ENCODE measurements around the gene GCK. TPM values are rescaled to one million over a fixed set of nuclear protein-coding genes. Genes with fewer than 3 reads are reported as not detected.

Gene GCK
- total and polyA plus RNA-seq, 4 donors: 0.09 to 12.7 (median 0.44) TPM

DNA sequence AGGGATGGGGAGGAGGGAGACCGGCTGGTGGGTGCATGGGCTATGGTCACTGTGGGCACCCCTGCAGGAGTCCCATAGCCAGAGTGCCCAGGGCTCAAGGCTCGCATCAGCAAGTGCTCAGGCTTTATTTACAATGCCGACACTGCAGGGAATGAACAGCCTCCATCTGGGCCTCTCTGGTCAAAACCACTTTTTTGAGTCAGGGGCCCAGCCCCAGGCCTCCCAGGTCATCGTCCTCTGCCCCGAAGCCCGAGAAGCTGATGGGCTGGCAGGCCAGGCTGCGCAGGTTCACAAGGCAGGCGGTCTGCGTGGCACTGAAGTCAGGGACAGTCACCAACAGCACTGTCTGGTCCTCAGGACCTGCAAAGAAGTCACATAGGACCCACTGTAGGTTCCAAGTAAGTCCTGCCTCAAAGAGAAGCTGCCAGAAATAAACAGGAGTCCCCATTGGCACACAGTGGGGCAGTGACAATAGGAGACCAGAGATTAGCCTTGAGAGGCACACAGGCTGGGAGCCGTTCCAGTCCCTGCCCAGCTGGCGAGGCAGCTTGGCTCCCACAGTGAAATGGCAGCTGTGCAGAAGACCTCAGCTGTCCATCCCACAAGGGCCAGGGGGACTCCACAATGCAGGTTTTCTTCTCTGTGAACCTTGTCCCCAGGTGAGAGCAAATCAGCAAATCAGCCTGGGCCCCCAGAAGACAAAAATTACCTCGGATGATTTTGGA lies 74.5 kb downstream of the GCK start:
- 89% methylated on average over 12 of the region's 12 CpGs for WGBS
- no peak for TF ChIP-seq MAX (IDR thresholded peaks at IDR 0.05)
- TF ChIP-seq, protein P1, sequence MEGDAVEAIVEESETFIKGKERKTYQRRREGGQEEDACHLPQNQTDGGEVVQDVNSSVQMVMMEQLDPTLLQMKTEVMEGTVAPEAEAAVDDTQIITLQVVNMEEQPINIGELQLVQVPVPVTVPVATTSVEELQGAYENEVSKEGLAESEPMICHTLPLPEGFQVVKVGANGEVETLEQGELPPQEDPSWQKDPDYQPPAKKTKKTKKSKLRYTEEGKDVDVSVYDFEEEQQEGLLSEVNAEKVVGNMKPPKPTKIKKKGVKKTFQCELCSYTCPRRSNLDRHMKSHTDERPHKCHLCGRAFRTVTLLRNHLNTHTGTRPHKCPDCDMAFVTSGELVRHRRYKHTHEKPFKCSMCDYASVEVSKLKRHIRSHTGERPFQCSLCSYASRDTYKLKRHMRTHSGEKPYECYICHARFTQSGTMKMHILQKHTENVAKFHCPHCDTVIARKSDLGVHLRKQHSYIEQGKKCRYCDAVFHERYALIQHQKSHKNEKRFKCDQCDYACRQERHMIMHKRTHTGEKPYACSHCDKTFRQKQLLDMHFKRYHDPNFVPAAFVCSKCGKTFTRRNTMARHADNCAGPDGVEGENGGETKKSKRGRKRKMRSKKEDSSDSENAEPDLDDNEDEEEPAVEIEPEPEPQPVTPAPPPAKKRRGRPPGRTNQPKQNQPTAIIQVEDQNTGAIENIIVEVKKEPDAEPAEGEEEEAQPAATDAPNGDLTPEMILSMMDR (IDR thresholded peaks at IDR 0.05; ENCODE audit: low read depth, low read length, missing input control): no peak
- Histone ChIP-seq H3K27ac (ENCODE audit: low read depth in 1 of 2, low read length in 2 of 2) (no peak overlapping the region), H3K4me3 (ENCODE audit: low read depth in 1 of 3, low read length in 3 of 3) (no peak overlapping the region), H3K9ac (ENCODE audit: low read depth in 1 of 2, low read length in 2 of 2) (no peak overlapping the region), H3K36me3 (ENCODE audit: control insufficient read depth in 4 of 4, insufficient read depth in 3 of 4, low read depth in 1 of 4, low read length in 3 of 4) (peaks cover 6 to 39% (median 18%) of the 10 kb centered on the region in 4 donors), H3K9me3 (ENCODE audit: control insufficient read depth in 4 of 4, low read length in 3 of 4) (no peaks in the 10 kb centered on the region), H3K27me3 (ENCODE audit: control insufficient read depth in 4 of 4, insufficient read depth in 4 of 4, low read length in 3 of 4) (no peaks in the 10 kb centered on the region), H3K4me1 (ENCODE audit: control insufficient read depth in 4 of 4, insufficient read depth in 4 of 4, low read length in 3 of 4) (peaks cover 0 to 9% (median 2%) of the 10 kb centered on the region in 4 donors)
- DNase-seq (ENCODE audit: low spot score): no peak

- Histone ChIP-seq H3K9ac (ENCODE audit: low read depth in 1 of 2, low read length in 2 of 2) (no peak overlapping the region), H3K4me3 (ENCODE audit: low read depth in 1 of 3, low read length in 3 of 3) (no peak overlapping the region), H3K27ac (ENCODE audit: low read depth in 1 of 2, low read length in 2 of 2) (no peak overlapping the region), H3K27me3 (ENCODE audit: control insufficient read depth in 4 of 4, insufficient read depth in 4 of 4, low read length in 3 of 4) (no peaks in the 10 kb centered on the region), H3K36me3 (ENCODE audit: control insufficient read depth in 4 of 4, insufficient read depth in 3 of 4, low read depth in 1 of 4, low read length in 3 of 4) (peaks cover 6 to 35% (median 18%) of the 10 kb centered on the region in 4 donors), H3K9me3 (ENCODE audit: control insufficient read depth in 4 of 4, low read length in 3 of 4) (no peaks in the 10 kb centered on the region), H3K4me1 (ENCODE audit: control insufficient read depth in 4 of 4, insufficient read depth in 4 of 4, low read length in 3 of 4) (peaks cover 0 to 4% (median 2%) of the 10 kb centered on the region in 4 donors)
- no peak for DNase-seq (ENCODE audit: low spot score)
- TF ChIP-seq ZBTB33 (IDR thresholded peaks at IDR 0.05) (no peak), SP1 (IDR thresholded peaks at IDR 0.05) (no peak), FOXA2 (IDR thresholded peaks at IDR 0.05) (no peak), MAX (IDR thresholded peaks at IDR 0.05) (no peak), GABPA (IDR thresholded peaks at IDR 0.05 in 1 of 2, conservative IDR thresholded peaks at IDR 0.05 in 1 of 2) (no peak), RXRA (IDR thresholded peaks at IDR 0.05) (no peak), TAF1 (conservative IDR thresholded peaks at IDR 0.05) (no peak), FOXA1 (IDR thresholded peaks at IDR 0.05) (no peak)
- TF ChIP-seq, protein P2, sequence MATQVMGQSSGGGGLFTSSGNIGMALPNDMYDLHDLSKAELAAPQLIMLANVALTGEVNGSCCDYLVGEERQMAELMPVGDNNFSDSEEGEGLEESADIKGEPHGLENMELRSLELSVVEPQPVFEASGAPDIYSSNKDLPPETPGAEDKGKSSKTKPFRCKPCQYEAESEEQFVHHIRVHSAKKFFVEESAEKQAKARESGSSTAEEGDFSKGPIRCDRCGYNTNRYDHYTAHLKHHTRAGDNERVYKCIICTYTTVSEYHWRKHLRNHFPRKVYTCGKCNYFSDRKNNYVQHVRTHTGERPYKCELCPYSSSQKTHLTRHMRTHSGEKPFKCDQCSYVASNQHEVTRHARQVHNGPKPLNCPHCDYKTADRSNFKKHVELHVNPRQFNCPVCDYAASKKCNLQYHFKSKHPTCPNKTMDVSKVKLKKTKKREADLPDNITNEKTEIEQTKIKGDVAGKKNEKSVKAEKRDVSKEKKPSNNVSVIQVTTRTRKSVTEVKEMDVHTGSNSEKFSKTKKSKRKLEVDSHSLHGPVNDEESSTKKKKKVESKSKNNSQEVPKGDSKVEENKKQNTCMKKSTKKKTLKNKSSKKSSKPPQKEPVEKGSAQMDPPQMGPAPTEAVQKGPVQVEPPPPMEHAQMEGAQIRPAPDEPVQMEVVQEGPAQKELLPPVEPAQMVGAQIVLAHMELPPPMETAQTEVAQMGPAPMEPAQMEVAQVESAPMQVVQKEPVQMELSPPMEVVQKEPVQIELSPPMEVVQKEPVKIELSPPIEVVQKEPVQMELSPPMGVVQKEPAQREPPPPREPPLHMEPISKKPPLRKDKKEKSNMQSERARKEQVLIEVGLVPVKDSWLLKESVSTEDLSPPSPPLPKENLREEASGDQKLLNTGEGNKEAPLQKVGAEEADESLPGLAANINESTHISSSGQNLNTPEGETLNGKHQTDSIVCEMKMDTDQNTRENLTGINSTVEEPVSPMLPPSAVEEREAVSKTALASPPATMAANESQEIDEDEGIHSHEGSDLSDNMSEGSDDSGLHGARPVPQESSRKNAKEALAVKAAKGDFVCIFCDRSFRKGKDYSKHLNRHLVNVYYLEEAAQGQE (IDR thresholded peaks at IDR 0.05): no peak
- TF ChIP-seq, protein P1 (IDR thresholded peaks at IDR 0.05; ENCODE audit: low read depth, low read length, missing input control): no peak
- 90% methylated on average over 24 of the region's 24 CpGs for WGBS
These were observed 75.4 kb downstream of the GCK start for GRCh38 chr7:44113764-44114354.
